ENCODE results near the gene KLHL12. TPM values are rescaled to one million over a fixed set of nuclear protein-coding genes. Genes with fewer than 3 reads are reported as not detected.

Gene KLHL12
- total RNA-seq, 1 donor from 2014 or later = 19.6 TPM

GRCh38 chr1:202952818-202953217 lies 25.8 kb upstream of the KLHL12 start:
- no peaks in the 10 kb centered on the region for H3K9me3 ChIP-seq
- intact Hi-C loops (cut with DNase I) = no loop called here
- DNase-seq (ENCODE audit: extremely low spot score in 2 of 2) = no peak
- no peak overlapping the region for H3K27ac ChIP-seq
- TF ChIP-seq POLR2AphosphoS5 (IDR thresholded peaks at IDR 0.05; ENCODE audit: insufficient read depth in 1 of 2, low read depth in 1 of 2) (peak in 1 of 2 donors; percentile 60), POLR2A (IDR thresholded peaks at IDR 0.05) (no peak)
- peaks cover 0 to 29% of the 10 kb centered on the region in 2 donors for H3K36me3 ChIP-seq
- H3K4me3 ChIP-seq = no peak overlapping the region
- no peaks in the 10 kb centered on the region for H3K27me3 ChIP-seq
- H3K4me1 ChIP-seq = peaks cover 65% of the 10 kb centered on the region

DNA sequence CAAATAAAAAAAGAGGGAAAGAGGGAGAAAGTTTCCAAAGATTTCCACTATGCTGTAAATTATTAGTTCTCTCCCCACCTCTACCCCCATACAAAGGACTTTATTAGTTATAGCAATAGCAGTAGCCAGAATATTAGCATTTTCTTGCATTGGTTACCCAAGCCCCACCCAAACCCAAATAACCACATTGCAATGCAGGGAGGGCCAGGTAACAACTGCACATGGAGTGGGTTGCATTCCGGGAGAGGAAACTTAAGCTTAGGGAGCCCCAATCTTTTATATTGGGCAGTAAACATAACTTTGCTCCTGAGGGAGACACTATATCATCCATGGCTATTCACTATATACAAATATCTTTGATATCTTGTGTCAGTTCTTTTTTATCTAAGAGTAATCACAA lies 25.1 kb upstream of the KLHL12 start:
- TF ChIP-seq POLR2A (IDR thresholded peaks at IDR 0.05) = no peak
- TF ChIP-seq, protein P1, sequence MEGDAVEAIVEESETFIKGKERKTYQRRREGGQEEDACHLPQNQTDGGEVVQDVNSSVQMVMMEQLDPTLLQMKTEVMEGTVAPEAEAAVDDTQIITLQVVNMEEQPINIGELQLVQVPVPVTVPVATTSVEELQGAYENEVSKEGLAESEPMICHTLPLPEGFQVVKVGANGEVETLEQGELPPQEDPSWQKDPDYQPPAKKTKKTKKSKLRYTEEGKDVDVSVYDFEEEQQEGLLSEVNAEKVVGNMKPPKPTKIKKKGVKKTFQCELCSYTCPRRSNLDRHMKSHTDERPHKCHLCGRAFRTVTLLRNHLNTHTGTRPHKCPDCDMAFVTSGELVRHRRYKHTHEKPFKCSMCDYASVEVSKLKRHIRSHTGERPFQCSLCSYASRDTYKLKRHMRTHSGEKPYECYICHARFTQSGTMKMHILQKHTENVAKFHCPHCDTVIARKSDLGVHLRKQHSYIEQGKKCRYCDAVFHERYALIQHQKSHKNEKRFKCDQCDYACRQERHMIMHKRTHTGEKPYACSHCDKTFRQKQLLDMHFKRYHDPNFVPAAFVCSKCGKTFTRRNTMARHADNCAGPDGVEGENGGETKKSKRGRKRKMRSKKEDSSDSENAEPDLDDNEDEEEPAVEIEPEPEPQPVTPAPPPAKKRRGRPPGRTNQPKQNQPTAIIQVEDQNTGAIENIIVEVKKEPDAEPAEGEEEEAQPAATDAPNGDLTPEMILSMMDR (IDR thresholded peaks at IDR 0.05) = no peak
- no peak for TF ChIP-seq POLR2AphosphoS5 (IDR thresholded peaks at IDR 0.05; ENCODE audit: insufficient read depth in 1 of 2, low read depth in 1 of 2)
- Histone ChIP-seq H3K9me3 (no peaks in the 10 kb centered on the region), H3K27ac (peak overlapping the region; percentile 11), H3K4me3 (no peak overlapping the region), H3K27me3 (no peaks in the 10 kb centered on the region), H3K36me3 (peaks cover 0 to 36% of the 10 kb centered on the region in 2 donors), H3K4me1 (peaks cover 59% of the 10 kb centered on the region)
- no peak for DNase-seq (ENCODE audit: extremely low spot score in 2 of 2)
- intact Hi-C loops (cut with DNase I) = no loop called here

- TF ChIP-seq POLR2A (IDR thresholded peaks at IDR 0.05) (no peak), POLR2AphosphoS5 (IDR thresholded peaks at IDR 0.05; ENCODE audit: insufficient read depth in 1 of 2, low read depth in 1 of 2) (no peak)
- TF ChIP-seq, protein P1 (IDR thresholded peaks at IDR 0.05) = no peak
- no peak overlapping the region for H3K4me3 ChIP-seq
- H3K9me3 ChIP-seq = no peaks in the 10 kb centered on the region
- H3K36me3 ChIP-seq = peaks cover 0 to 42% of the 10 kb centered on the region in 2 donors
- H3K4me1 ChIP-seq = peaks cover 52% of the 10 kb centered on the region
- DNase-seq (ENCODE audit: extremely low spot score in 2 of 2) = no peak
- intact Hi-C loops (cut with DNase I) = no loop called here
- H3K27ac ChIP-seq = no peak overlapping the region
- no peaks in the 10 kb centered on the region for H3K27me3 ChIP-seq
Measured at GRCh38 chr1:202951437-202951836, 24.4 kb upstream of the KLHL12 start.

GRCh38 chr1:202945483-202945882 lies 18.4 kb upstream of the KLHL12 start:
- Histone ChIP-seq H3K27ac (no peak overlapping the region), H3K27me3 (no peaks in the 10 kb centered on the region), H3K36me3 (peaks cover 6 to 89% of the 10 kb centered on the region in 2 donors), H3K4me3 (no peak overlapping the region), H3K9me3 (no peaks in the 10 kb centered on the region), H3K4me1 (no peaks in the 10 kb centered on the region)
- TF ChIP-seq, protein P1 (IDR thresholded peaks at IDR 0.05) = no peak
- TF ChIP-seq POLR2A (IDR thresholded peaks at IDR 0.05) (no peak), POLR2AphosphoS5 (IDR thresholded peaks at IDR 0.05; ENCODE audit: insufficient read depth in 1 of 2, low read depth in 1 of 2) (no peak)
- DNase-seq (ENCODE audit: extremely low spot score in 2 of 2) = no peak
- intact Hi-C loops (cut with DNase I) = no loop called here

DNA sequence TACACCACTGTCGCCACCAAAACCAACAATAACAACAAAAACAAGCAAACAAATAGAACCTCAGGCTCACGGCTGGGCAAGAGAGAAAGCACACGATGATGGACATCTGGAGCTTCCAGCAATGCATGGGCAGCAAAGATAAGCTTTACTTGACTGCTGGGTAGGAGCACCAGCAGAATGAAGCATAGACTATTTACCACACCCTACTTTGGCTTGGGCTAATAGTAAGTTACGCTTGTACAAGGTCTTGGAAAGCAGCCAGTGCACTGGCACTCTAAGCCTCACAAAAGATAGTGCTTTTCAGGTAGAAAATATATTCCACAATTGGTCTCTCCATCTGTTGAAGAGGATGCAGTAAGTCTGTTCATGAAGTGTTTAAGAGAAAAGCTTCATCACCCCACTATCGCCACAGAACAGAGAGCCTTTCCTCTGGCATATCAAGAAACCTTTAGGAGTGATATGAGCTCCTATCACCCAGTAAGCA lies 17.4 kb upstream of the KLHL12 start:
- Histone ChIP-seq H3K27me3 (no peaks in the 10 kb centered on the region), H3K27ac (no peak overlapping the region), H3K36me3 (peaks cover 6 to 79% of the 10 kb centered on the region in 2 donors), H3K4me1 (no peaks in the 10 kb centered on the region), H3K9me3 (no peaks in the 10 kb centered on the region), H3K4me3 (no peak overlapping the region)
- TF ChIP-seq, protein P1 (IDR thresholded peaks at IDR 0.05) = no peak
- TF ChIP-seq POLR2A (IDR thresholded peaks at IDR 0.05) = no peak
- no peak for TF ChIP-seq POLR2AphosphoS5 (IDR thresholded peaks at IDR 0.05; ENCODE audit: insufficient read depth in 1 of 2, low read depth in 1 of 2)
- intact Hi-C loops (cut with DNase I) = no loop called here
- no peak for DNase-seq (ENCODE audit: extremely low spot score in 2 of 2)
